Measurements from ENCODE around the gene TICAM1.
A peak's percentile ranks its signal among the peaks of the same experiment; 100 is the strongest.
"Not testable (repeated sequence)": the region's sequence is repeated elsewhere in the genome, so short reads cannot be mapped to it uniquely, and the experiment has no call there.

The TICAM1 gene

GRCh38 chr19:4844348-4845179 lies 13.1 kb upstream of the TICAM1 start:
- DNase-seq = no peak

GRCh38 chr19:4843647-4843965 lies 12.1 kb upstream of the TICAM1 start:
- DNase-seq = no peak

GRCh38 chr19:4839192-4839591 lies 7.7 kb upstream of the TICAM1 start:
- DNase-seq = no peak

- no peak for DNase-seq
These were observed 1.3 kb upstream of the TICAM1 start for GRCh38 chr19:4832776-4833175.

- not testable (repeated sequence) for DNase-seq
These were observed 448 bp upstream of the TICAM1 start for GRCh38 chr19:4831979-4832340.

- DNase-seq = no peak
These were observed 695 bp downstream of the TICAM1 start for GRCh38 chr19:4830768-4831265.

GRCh38 chr19:4830332-4830731 lies 1.2 kb downstream of the TICAM1 start:
- no peak for DNase-seq

- no peak for DNase-seq
These were observed 2.4 kb downstream of the TICAM1 start for GRCh38 chr19:4829001-4829712.

- no peak for DNase-seq
These were observed 7.9 kb downstream of the TICAM1 start for GRCh38 chr19:4823577-4823976.

GRCh38 chr19:4822354-4822753 lies 9.2 kb downstream of the TICAM1 start:
- DNase-seq = not testable (repeated sequence)

GRCh38 chr19:4821265-4821664 lies 10.2 kb downstream of the TICAM1 start:
- no peak for DNase-seq

- no peak for DNase-seq
These were observed 13.8 kb downstream of the TICAM1 start for GRCh38 chr19:4817467-4818277.

- DNase-seq = no peak
These were observed 14.6 kb downstream of the TICAM1 start for GRCh38 chr19:4816950-4817278.

GRCh38 chr19:4816202-4816949 lies 15.1 kb downstream of the TICAM1 start:
- peak; percentile 50 for DNase-seq

- DNase-seq = peak; percentile 91
These were observed 15.9 kb downstream of the TICAM1 start for GRCh38 chr19:4815426-4816201.

- no peak for DNase-seq
These were observed 16.7 kb downstream of the TICAM1 start for GRCh38 chr19:4814625-4815425.

GRCh38 chr19:4811328-4812131 lies 20.0 kb downstream of the TICAM1 start:
- peak; percentile 7 for DNase-seq

GRCh38 chr19:4807188-4807587 lies 24.3 kb downstream of the TICAM1 start:
- DNase-seq = no peak

GRCh38 chr19:4806384-4806783 lies 25.1 kb downstream of the TICAM1 start:
- DNase-seq = no peak

- DNase-seq = not testable (repeated sequence)
These were observed 26.4 kb downstream of the TICAM1 start for GRCh38 chr19:4805140-4805539.
